Breast epithelium (tissue), 4 donors: ENCODE data around the gene SMYD4. TPM values are rescaled to one million over a fixed set of nuclear protein-coding genes. Genes with fewer than 3 reads are reported as not detected.

Experiments used
- DNase-seq, 2 donors: peaks; one replicate each; pipeline ENCODE4 v3.0.0-alpha.2; 2019; ENCODE audit warnings: low spot score in 2 of 2
- H3K27ac ChIP-seq, 2 donors: fragments of 200-600 bp; sonication (generic) in 1 of 2; one replicate each; pipeline ENCODE4 v1.5.1; 2016 to 2019; ENCODE audit warnings: mild to moderate bottlenecking in 1 of 2
- H3K27me3 ChIP-seq, 2 donors: fragments of 200-600 bp; sonication (generic) in 1 of 2; one replicate each; pipeline versions ENCODE4 v1.5.1 to v1.6.0; 2017 to 2019; ENCODE audit warnings: control low read depth in 1 of 2, mild to moderate bottlenecking in 1 of 2
- H3K36me3 ChIP-seq: fragments of 200-600 bp; one replicate; pipeline ENCODE4 v1.5.1; 2019
- H3K4me1 ChIP-seq, 2 donors: fragments of 200-600 bp; sonication (generic); one replicate each; pipeline ENCODE4 v1.5.1; 2016 to 2019; ENCODE audit warnings: control low read depth in 1 of 2
- H3K4me3 ChIP-seq, 3 donors: fragments of 200-600 bp; sonication (generic); 1 replicate in 2 of 3; 2 replicates in 1 of 3; pipeline ENCODE4 v1.5.1; 2016 to 2019; ENCODE audit warnings: mild to moderate bottlenecking in 3 of 3, moderate library complexity in 2 of 3
- H3K9me3 ChIP-seq, 2 donors: fragments of 200-600 bp; sonication (generic) in 1 of 2; one replicate each; pipeline ENCODE4 v1.5.1; 2016 to 2019; ENCODE audit warnings: control low read depth in 1 of 2
- POLR2A ChIP-seq: fragments of 450-650 bp; IDR thresholded peaks from one replicate; pipeline ENCODE4 v1.6.1; 2016; ENCODE audit warnings: antibody characterized with exemption, mild to moderate bottlenecking, moderate library complexity
- POLR2AphosphoS5 ChIP-seq, 3 donors: sonication (generic); formaldehyde crosslinking; IDR thresholded peaks; one replicate each; pipeline ENCODE4 v1.6.1; 2017; ENCODE audit warnings: antibody characterized with exemption in 3 of 3
- intact Hi-C: fragments of 100-400 bp; cut with DNase I; formaldehyde crosslinking; loops from one replicate; pipeline ENCODE4 v1.15.1; 2023; ENCODE audit warnings: low total_unique reads
- total RNA-seq, 3 donors: library from RNA; depleted of rRNA; stranded (reverse); fragments of >200 nt; gene quantifications; one replicate each; pipeline ENCODE4 v1.1.0, GENCODE V29; 2016
- TF ChIP-seq, protein P1 (sequence below), 3 donors: fragments of 450-650 bp; IDR thresholded peaks; one replicate each; pipeline ENCODE4 v1.5.1; 2016 to 2017; ENCODE audit warnings: antibody characterized with exemption in 3 of 3, mild to moderate bottlenecking in 3 of 3, moderate library complexity in 3 of 3

The SMYD4 gene
- total RNA-seq, 3 donors from 2014 or later, result 16.0 to 20.3 (median 18.7) TPM

DNA sequence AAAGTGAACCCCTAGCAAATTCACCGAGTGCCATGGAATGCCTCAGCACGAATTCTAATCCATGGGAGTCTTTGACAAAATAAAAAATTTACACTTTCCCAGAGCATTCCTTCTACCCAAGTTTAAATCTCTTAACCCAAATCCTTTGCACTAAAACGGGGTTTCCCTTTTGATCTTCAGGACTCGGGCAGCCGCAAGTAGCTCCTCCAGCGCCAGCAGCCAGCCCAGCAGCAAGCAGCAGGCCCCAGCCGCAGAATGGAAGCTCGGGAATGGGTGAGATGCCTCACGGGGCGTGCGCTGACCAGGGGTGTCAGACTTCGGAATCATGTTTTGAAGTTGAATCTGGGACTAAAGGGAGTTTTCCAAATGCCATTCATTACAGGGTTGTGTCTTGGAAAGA is 42.6 kb upstream of the SMYD4 start:
- H3K27me3 ChIP-seq, result no peaks in the 10 kb centered on the region
- intact Hi-C loops, result no loop called here
- H3K4me3 ChIP-seq, result no peak overlapping the region
- H3K4me1 ChIP-seq, result no peaks in the 10 kb centered on the region
- no peak for DNase-seq
- no peak overlapping the region for H3K27ac ChIP-seq
- no peak for TF ChIP-seq POLR2A
- no peak for TF ChIP-seq POLR2AphosphoS5 (IDR thresholded peaks at IDR 0.05)
- TF ChIP-seq, protein P1, sequence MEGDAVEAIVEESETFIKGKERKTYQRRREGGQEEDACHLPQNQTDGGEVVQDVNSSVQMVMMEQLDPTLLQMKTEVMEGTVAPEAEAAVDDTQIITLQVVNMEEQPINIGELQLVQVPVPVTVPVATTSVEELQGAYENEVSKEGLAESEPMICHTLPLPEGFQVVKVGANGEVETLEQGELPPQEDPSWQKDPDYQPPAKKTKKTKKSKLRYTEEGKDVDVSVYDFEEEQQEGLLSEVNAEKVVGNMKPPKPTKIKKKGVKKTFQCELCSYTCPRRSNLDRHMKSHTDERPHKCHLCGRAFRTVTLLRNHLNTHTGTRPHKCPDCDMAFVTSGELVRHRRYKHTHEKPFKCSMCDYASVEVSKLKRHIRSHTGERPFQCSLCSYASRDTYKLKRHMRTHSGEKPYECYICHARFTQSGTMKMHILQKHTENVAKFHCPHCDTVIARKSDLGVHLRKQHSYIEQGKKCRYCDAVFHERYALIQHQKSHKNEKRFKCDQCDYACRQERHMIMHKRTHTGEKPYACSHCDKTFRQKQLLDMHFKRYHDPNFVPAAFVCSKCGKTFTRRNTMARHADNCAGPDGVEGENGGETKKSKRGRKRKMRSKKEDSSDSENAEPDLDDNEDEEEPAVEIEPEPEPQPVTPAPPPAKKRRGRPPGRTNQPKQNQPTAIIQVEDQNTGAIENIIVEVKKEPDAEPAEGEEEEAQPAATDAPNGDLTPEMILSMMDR (IDR thresholded peaks at IDR 0.05), result no peak
- no peaks in the 10 kb centered on the region for H3K9me3 ChIP-seq
- H3K36me3 ChIP-seq, result no peaks in the 10 kb centered on the region

DNA sequence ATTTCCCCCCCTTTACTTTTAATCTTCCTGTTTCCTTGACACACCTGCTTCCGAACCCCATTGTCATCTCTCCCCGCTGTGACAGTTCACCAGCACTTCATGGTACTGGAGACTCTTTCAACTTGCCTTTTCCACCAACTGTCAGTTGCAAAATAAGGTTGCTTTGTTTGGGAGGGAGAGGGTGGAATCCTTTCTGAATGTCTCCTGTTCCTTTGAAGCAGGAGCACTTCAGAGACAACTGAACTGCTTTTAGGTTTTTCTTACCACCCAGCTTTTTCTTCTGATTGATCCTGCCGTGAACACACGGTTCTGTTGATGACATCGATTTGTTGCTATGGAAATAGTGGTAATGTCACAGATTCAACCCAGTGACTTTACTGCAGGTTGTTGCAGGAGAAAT is 42.1 kb upstream of the SMYD4 start:
- intact Hi-C loops, result no loop called here
- no peak for TF ChIP-seq POLR2AphosphoS5 (IDR thresholded peaks at IDR 0.05)
- no peak for TF ChIP-seq POLR2A
- TF ChIP-seq, protein P1 (IDR thresholded peaks at IDR 0.05), result no peak
- Histone ChIP-seq H3K9me3 (no peaks in the 10 kb centered on the region), H3K36me3 (no peaks in the 10 kb centered on the region), H3K27ac (no peak overlapping the region), H3K27me3 (no peaks in the 10 kb centered on the region), H3K4me1 (no peaks in the 10 kb centered on the region), H3K4me3 (no peak overlapping the region)
- no peak for DNase-seq

- Histone ChIP-seq H3K27me3 (no peaks in the 10 kb centered on the region), H3K27ac (no peak overlapping the region), H3K4me3 (no peak overlapping the region), H3K9me3 (no peaks in the 10 kb centered on the region), H3K4me1 (no peaks in the 10 kb centered on the region), H3K36me3 (no peaks in the 10 kb centered on the region)
- intact Hi-C loops, result no loop called here
- TF ChIP-seq POLR2A (no peak), POLR2AphosphoS5 (IDR thresholded peaks at IDR 0.05) (no peak)
- TF ChIP-seq, protein P1 (IDR thresholded peaks at IDR 0.05), result no peak
- DNase-seq, result no peak
Measured at GRCh38 chr17:1870592-1870991, 40.9 kb upstream of the SMYD4 start.

GRCh38 chr17:1868090-1868489 is 38.4 kb upstream of the SMYD4 start:
- intact Hi-C loops, result no loop called here
- no peaks in the 10 kb centered on the region for H3K27me3 ChIP-seq

GRCh38 chr17:1867307-1867706 is 37.6 kb upstream of the SMYD4 start:
- Histone ChIP-seq H3K9me3 (no peaks in the 10 kb centered on the region), H3K27ac (no peak overlapping the region), H3K27me3 (no peaks in the 10 kb centered on the region), H3K4me1 (no peaks in the 10 kb centered on the region), H3K36me3 (no peaks in the 10 kb centered on the region), H3K4me3 (no peak overlapping the region)
- intact Hi-C loops, result no loop called here
- TF ChIP-seq, protein P1 (IDR thresholded peaks at IDR 0.05), result no peak
- no peak for TF ChIP-seq POLR2AphosphoS5 (IDR thresholded peaks at IDR 0.05)
- no peak for TF ChIP-seq POLR2A
- DNase-seq, result no peak

More at GRCh38 chr17:1868090-1868489, 38.4 kb upstream of the SMYD4 start:
- no peak for DNase-seq
- TF ChIP-seq POLR2A, result no peak
- TF ChIP-seq POLR2AphosphoS5 (IDR thresholded peaks at IDR 0.05), result no peak
- TF ChIP-seq, protein P1 (IDR thresholded peaks at IDR 0.05), result no peak
- Histone ChIP-seq H3K4me3 (no peak overlapping the region), H3K36me3 (no peaks in the 10 kb centered on the region), H3K4me1 (no peaks in the 10 kb centered on the region), H3K9me3 (no peaks in the 10 kb centered on the region), H3K27ac (no peak overlapping the region)
